ENCODE measurements around the gene MACIR.

The MACIR gene

GRCh38 chr5:103228588-103228987 lies 30.0 kb upstream of the MACIR start:
- DNase-seq (ENCODE audit: low read depth in 2 of 2) = no peak
- H3K4me3 ChIP-seq (replicated peaks in 1 of 2; ENCODE audit: low read depth in 2 of 2, low read length in 2 of 2) = no peak overlapping the region
- TF ChIP-seq CTCF (IDR thresholded peaks at IDR 0.05; ENCODE audit: low read depth, low read length) = no peak

DNA sequence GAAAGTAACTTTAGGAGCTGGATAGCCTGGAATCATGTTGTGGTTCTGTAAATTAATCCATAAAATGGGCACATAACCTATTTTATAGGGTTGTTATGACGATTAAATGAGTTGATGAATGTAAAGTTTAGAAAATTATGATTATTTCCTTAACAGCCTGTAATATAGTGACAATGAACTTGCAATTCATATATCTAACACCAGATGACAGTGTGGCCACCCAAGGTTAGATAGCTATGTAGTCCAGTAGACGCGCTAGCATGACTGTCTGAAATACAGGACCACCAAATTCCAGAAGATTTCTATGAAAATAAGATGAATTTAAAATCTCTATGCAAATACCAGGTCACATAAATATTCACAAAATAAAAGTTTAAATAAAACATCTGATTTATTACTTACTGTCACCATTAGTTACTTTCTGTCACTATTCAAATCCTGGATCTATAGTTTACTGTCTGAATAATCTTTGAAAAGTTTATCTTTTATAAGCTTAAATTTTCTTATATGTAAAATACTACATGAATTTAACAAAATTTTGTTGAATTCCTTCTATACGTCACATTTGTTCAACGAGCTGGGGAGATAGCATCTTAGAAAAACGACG lies 26.1 kb upstream of the MACIR start:
- DNase-seq (ENCODE audit: low read depth in 2 of 2) = peak; percentile 66 to 77
- no peak overlapping the region for H3K4me3 ChIP-seq (replicated peaks in 1 of 2; ENCODE audit: low read depth in 2 of 2, low read length in 2 of 2)
- peak; percentile 89 for TF ChIP-seq CTCF (IDR thresholded peaks at IDR 0.05; ENCODE audit: low read depth, low read length)

DNA sequence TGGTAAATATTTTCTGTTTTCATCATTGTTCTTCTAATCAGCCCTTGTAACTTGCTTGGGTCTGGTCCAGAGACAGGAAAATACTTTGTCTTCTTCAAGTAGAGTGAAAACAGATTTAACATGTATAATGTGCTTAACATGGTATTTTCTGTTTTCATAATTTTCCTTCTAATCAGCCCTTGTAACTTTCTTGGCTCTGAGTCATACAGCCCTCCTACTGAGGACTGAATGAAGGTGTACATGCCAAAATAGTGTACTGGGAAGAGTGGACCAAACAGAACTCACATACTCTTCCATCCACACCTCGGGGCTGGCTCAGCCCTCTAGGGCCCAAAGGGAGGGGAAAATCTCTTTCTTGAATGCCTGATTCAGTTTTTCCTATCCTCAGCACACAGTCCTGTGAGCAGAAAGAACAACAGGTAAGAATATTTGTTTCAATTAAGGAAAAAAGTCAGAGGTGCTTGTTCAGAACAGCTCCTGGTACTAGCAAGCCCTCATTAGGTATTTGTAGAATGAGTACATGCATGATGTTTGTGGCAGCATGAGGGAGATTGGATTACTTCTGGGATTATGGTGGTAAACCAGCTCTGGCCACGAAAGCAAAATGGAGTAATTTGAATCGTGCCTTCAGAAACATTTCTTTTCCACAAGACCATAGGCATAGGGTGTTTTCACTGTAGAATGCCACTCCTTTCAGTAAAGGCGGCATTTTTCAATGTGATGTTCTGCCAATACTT lies 24.2 kb upstream of the MACIR start:
- DNase-seq (ENCODE audit: low read depth in 2 of 2) = peak; percentile 55 to 75
- TF ChIP-seq CTCF (IDR thresholded peaks at IDR 0.05; ENCODE audit: low read depth, low read length) = no peak
- no peak overlapping the region for H3K4me3 ChIP-seq (replicated peaks in 1 of 2; ENCODE audit: low read depth in 2 of 2, low read length in 2 of 2)

- no peak for TF ChIP-seq CTCF (IDR thresholded peaks at IDR 0.05; ENCODE audit: low read depth, low read length)
- no peak overlapping the region for H3K4me3 ChIP-seq (replicated peaks in 1 of 2; ENCODE audit: low read depth in 2 of 2, low read length in 2 of 2)
- DNase-seq (ENCODE audit: low read depth in 2 of 2) = no peak
Measured at GRCh38 chr5:103235891-103236290, 22.7 kb upstream of the MACIR start.

GRCh38 chr5:103237778-103238177 lies 20.8 kb upstream of the MACIR start:
- no peak overlapping the region for H3K4me3 ChIP-seq (replicated peaks in 1 of 2; ENCODE audit: low read depth in 2 of 2, low read length in 2 of 2)
- no peak for TF ChIP-seq CTCF (IDR thresholded peaks at IDR 0.05; ENCODE audit: low read depth, low read length)
- no peak for DNase-seq (ENCODE audit: low read depth in 2 of 2)

- no peak for TF ChIP-seq CTCF (IDR thresholded peaks at IDR 0.05; ENCODE audit: low read depth, low read length)
- no peak overlapping the region for H3K4me3 ChIP-seq (replicated peaks in 1 of 2; ENCODE audit: low read depth in 2 of 2, low read length in 2 of 2)
- DNase-seq (ENCODE audit: low read depth in 2 of 2) = peak; percentile 40 to 56
Measured at GRCh38 chr5:103243665-103244064, 14.9 kb upstream of the MACIR start.

All from cardiac fibroblast (primary cell).